Transverse colon (tissue), 4 donors: Measurements from ENCODE around the gene TGM6.

Experiments
- CTCF ChIP-seq, 5 experiments: fragments of 200-600 bp in 3 of 5; fragments of 450-650 bp in 2 of 5; sonication (generic) in 3 of 5; IDR thresholded peaks; 1 replicate in 2 of 5; 2 replicates in 3 of 5; pipeline ENCODE4 v1.5.1; 2016 to 2017; ENCODE audit warnings: antibody characterized with exemption in 5 of 5, inconsistent platforms in 3 of 5, mild to moderate bottlenecking in 2 of 5, moderate library complexity in 1 of 5
- EP300 ChIP-seq: sonication (generic); formaldehyde crosslinking; IDR thresholded peaks from one replicate; pipeline ENCODE4 v1.6.1; 2017; ENCODE audit warnings: antibody characterized with exemption, low read depth
- POLR2A ChIP-seq: fragments of 450-650 bp; IDR thresholded peaks from one replicate; pipeline ENCODE4 v1.6.1; 2016; ENCODE audit warnings: antibody characterized with exemption, mild to moderate bottlenecking, moderate library complexity
- POLR2AphosphoS5 ChIP-seq, 3 donors: sonication (generic); formaldehyde crosslinking; IDR thresholded peaks; one replicate each; pipeline ENCODE4 v1.6.1; 2016; ENCODE audit warnings: antibody characterized with exemption in 3 of 3

GRCh38 chr20:2480381-2480780, 99.7 kb downstream of the TGM6 start:
- TF ChIP-seq POLR2A (no peak), CTCF (IDR thresholded peaks at IDR 0.05) (no peak), POLR2AphosphoS5 (IDR thresholded peaks at IDR 0.05) (no peak), EP300 (no peak)
